HG03060 (cell line): ENCODE measurements around the gene ARMH1.
"Not testable (repeated sequence)": the region's sequence is repeated elsewhere in the genome, so short reads cannot be mapped to it uniquely, and the experiment has no call there.

Source experiments
- ATAC-seq: cut with Tn5 transposase; IDR thresholded peaks from one replicate; pipeline ENCODE4 v1.9.1; 2021; ENCODE audit warnings: low read depth, moderate number of reproducible peaks; ENCODE audit not compliant: unreplicated experiment

Gene ARMH1

DNA sequence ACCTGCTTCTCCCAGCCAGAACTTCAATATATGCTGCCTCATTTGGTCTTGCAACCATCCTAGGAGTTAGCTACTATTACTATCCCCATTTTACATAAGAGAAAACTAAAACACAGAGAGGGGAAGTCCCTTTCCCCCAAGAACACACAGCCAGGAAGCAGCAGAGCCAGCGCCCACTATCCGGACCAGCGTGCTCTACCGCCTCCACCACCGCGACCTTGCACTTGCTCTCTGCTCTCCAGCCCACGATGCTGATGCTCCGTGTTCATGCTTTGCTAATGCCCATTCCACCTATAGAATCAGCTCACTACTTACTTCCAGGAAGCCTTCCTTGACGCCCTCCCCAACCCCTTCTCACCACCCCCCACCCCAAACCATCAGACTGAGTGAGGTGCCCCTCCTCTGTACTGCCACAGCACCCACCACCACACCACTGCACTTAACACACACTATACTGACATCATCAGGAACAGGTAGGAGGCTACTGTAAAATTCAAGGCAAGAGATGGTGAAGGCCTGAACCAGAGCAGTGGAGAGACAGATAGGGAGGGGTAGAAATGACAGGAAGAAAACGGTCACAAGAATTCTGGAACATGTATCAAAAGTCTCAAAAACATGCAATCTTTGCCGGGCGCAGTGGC lies 9.7 kb upstream of the ARMH1 start:
- ATAC-seq, result no peak

DNA sequence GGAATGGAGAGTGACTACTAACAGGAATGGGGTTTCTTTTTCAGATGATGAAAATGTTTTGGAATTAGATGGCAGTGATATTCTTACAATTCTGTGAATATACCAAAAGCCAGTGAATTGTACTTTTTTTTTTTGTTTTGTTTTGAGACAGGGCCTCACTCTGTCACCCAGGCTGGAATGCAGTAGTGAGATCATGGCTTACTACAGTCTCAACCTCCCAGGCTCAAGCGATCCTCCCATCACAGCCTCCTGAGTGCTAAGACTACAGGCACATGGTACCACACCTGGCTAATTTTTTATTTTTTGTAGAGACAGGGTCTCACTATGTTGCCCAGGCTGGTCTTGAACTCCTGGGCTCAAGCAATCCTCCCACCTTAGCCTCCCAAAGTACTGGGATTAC lies 7.8 kb upstream of the ARMH1 start:
- ATAC-seq, result not testable (repeated sequence)

DNA sequence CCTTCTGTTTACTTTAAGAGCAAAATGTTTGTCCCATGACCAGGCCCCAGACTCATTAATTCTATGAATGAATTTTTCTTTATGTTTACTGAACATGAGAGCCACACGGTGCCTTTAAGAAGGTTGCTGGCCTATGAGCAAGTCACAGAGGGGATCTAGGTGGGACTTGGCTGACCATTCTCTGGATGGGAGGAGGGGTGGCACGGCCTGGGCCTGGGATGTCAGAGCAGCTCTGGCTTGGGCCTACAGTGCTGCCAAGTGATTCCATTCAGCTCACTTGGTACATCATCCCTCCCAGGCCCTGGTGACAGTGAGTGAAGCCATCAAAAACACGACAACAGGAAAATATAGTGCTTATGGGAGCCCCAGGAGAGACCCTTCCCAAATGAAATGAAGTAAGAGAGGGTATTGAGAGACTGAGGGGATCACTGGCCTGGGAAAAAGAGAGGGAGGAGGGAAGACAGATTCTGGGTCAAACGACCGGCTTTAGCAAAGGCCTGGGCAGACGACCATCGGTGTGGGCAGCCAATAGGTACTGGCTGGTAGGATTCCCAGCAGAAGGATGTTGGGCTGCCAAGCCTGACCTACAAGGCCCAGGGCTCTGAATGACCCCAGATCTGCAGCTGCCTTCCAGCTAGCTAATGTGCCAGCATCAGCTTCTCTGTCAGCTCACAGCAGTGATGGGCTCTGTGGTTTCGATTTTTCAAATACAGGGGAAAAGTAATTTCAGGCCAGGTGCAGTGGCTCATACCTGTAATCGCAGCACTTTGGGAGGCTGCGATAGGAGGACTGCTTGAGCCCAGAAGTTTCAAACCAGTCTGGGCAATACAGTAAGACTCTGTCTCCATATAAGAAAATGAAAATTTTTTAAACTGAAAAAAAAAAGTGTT lies 3.5 kb upstream of the ARMH1 start:
- no peak for ATAC-seq

DNA sequence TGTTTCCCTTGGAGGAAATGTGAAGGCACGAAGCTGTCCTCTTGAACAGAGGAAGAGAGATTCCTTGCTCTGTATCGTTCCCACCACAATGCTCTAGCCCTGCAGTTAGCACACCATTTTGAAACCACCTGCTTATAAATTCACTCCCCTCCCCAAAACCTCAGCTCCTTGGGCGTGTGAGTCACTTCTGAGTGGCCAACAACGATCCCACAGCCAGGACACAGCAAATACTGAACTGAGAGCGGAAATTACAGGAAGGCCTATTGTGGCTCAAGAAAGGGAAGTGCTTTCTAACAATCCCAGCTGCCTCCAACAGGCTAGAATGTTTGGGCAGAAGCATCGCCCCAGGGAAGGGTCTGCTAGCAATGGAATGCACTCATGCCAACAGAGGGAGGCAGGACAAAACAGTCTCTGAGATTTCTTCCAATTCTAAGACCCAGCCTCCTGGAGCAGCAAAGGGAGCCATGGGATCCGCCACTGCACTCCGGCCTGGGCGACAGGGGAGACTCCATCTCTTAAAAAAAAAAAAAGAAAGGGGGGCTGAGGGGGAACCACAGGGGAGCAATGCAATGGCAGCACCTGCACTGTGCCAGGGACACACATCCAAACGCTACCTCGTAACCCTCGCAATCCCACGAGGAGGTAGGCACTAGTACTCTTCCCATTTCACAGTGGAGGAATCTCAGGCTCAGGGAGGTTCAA lies 2.1 kb upstream of the ARMH1 start:
- no peak for ATAC-seq

DNA sequence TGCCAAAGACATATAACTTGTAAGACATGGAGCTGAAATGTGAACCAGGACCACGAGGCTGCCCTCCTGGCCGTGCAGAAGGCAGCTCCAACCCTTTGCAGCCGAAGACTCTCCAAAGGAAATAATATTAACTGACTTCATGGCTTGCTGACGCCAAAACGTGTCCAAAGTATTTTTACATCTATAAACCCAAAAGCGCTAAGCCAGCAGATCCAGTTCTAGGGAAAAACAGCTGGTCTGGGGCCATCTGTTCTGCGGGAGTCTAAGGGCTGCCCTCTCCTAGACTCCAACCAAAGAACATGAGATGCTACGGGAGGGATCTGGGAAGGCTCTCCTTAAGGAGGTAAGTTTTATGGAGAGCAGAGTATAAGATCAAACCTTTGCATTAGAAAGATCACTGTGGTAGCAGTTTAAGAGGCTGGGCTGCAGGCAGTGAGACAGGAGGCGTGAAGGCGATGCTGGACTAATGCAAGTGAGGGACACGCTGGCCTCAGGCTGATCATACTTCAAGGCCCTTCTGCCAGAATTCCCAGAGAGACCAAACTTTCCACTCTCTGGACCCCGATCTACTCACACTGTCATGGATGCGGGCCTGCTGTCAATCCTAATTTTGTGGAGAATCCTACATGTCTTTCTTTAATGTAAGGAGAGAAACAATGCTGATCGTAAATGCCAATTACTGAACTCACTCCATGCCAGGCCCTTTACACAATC lies 1.4 kb upstream of the ARMH1 start:
- ATAC-seq, result no peak

DNA sequence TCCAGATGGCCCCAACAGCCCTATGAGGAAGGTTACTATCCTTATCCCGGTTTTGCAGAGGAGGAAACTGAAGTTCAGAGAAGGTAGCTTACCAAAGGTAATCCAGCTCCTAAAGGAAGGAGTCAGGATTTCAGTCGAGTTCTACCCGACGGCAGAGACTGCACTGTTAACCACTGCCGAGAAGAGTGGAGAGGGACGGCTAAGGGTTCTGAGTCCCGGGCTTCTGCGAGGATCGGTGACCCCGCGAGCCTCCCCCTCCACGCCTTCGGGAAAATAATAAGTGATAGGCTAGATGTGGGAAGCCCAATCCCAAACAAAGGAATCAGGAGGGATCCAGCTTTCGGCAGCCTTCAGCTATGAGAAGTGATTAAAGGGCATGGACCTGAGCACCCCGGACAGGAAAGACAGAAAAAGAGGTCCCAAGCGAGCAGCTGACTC lies 820 bp upstream of the ARMH1 start:
- no peak for ATAC-seq

DNA sequence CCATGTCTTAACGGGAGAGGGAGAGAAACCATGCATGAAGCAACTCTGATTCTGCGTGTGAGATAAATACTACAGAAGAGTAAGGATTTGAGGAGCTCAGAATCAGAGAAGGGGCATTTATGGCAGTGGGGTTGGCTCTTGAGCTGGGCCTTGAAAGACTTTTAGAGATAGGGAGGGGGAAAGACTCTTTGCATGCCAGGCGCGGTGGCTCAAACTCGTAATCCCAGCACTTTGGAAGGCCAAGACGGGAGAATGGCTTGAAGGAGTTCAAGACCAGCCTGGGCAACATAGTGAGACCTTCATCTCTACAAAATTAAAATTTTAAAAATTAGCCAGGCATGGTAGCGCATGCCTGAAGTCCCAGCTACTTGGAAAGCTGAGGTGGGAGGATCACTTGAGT lies 672 bp downstream of the ARMH1 start:
- ATAC-seq, result no peak

DNA sequence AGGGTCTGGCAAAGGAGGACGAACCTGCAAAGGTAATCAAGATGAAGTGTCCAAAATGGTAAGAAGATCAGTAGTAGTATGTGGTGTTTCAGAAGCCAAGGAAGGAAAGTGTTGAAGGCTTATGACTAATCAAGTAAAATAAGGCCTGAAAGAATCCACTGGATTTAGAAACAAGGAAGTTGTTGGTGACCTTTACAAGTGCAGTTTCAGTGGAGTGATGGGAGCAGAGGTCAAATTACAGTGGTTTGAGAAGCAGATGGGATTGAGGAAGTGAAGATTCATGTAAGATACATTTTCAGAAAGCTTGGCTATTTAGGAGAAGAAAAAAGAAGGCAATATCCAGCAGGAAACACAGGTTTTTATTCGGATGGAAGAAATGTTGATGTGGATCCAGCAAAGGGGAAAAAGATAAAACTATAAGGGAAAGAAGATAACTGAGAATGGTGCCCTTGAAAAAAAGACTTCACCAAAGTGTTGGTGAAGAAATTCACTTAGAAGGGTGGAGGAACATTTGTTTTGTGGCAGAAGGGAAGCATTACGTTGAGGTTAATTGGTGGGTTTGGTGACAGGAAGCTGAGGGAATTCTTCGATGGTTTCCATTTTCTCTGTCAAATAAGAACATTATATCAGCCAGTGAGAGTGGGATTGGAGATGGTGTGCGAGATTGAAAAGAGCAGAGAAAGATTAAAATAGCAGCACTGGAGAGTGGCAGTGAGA lies 2.1 kb downstream of the ARMH1 start:
- ATAC-seq, result no peak

DNA sequence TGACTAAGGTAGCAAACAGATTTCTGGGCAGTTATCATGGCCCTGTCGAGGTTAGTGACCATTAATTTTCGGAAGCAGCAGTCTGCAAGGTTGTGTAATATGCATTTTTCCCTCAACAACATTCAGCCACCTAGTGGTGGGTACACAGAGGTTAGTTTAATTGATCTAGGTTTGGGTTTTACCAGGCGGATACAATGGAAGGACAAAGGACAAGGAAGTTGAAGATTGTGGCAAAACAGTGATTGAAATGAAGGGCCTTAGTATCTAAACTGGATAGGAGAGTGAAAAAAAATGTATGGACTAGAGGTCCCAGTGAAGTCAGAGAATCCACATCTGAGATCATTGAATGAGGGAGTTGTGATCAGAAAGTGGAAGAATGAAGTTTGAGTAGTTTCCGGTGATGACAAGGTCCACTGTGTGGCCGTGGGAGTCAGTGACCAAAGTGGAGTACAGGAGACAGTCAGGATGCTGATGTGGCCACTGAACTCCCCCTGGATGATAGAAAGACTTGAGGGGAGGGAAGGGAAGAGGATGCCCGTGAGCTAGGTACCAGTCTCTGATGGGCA lies 2.8 kb downstream of the ARMH1 start:
- ATAC-seq, result no peak

DNA sequence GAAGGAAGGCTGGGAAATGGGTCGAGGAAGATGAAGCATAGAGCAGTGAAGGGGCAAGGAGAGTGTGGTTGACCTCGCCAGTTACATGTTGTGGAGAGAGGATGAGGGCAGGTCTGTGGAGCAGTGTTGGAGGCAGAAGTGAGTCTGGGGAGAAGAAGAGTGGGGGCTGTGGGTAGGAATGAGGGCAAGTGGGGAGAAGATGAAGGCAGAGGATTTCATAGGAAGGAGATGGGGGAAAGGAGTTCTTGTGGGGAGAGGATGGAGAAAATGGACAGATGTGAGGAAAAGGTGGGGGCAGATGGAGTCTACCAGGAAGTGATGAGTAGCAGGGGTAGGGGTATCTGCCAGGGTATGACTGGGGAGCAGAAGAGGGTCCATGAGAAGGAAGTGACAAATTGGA lies 3.6 kb downstream of the ARMH1 start:
- ATAC-seq, result no peak

DNA sequence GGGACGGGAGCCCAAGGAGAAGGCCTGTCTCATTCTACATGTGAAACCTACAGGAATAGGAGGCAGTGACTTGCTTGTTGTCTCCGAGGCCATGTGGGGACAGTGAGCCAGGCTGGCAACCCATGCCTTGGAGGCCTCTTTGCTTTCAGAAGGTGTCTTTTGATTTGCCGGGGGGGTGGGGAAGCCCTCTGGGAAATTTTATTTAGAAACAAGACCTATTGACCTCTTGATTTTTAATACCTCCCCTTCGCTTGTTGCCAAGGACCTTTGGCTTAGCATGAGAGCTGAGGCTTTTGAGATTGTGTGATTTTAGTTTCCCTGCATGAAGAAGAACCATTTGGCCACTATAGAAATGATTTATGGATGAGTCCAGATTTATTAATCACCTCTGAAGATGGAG lies 4.1 kb downstream of the ARMH1 start:
- ATAC-seq, result no peak

DNA sequence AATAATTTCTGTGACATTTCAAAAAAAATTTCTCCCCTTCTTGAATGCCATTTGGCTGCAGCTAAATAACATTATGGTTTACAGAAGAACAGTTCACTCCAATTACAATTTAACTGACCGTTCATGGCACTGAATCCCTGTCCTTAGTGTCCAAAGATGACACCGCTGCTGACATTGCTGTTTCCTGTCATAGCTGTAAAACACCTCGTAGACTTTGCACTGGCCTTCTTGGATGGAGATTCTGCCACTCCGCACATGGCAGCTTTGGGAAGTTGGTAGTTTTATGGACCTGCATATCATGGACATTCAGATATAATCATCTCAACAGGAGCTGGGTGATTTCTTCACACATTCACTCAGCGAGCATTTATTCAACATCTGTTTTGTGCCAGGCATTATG lies 5.0 kb downstream of the ARMH1 start:
- no peak for ATAC-seq

DNA sequence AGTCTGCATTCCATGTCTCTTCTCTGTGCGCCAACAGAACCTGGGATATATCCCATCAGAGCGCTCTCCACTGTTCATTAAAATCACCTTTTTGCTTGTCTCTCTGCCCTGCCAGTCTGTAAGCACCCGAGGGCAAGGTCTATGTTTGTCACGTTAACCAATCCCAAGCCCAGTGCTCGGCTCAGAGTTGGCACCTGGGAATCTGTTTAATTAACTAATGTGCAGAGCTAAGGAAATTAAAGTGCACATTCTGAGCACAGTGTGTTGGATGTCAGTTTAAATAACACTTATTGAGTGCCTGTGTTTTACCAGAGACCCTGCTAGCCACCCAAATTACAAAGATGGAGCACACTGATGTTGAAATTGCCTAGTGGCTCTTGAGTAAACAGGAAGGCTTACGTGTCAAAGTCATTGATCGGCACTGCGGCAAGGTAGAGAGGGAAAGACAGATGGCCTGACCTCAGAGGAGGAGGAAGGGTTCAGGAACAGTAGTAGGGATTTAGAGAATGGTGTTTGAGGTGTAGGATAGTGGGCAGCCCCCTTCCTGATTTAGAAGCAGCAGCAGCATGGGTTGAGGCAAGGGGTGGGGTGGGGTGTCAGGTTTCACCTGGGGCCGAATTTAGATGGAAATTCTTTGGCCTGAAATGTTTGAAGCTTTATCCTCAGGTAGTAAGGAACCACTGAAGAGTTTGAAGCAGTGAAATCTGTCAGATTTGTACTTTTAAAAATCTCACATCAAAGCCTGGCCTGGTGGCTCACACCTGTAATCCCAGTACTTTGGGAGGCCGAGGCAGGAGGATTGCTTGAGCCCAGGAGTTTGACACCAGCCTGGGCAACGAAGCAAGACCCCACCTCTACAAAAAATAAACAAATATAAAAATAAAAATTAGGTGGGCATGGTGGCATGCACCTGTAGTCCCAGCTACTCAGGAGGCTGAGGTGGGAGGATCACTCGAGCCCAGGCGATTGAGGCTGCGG lies 7.7 kb downstream of the ARMH1 start:
- ATAC-seq, result no peak

DNA sequence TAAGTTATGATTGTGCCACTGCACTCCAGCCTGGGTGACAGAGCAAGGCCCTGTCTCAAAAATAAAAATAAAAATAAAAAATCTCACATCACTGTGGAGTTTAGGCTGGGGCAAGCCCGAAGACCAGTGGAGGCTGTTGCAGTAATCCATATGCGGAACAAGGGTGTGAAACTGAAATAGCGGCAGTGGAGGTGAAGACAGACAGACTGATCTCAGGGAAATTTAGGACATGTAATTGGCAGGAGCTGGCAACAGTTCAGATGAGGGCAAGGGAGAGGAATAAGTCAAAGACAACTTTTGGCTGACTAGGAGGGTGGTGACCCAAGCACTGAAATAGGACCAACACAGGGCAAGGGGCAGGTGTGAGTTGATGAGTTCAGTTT lies 8.4 kb downstream of the ARMH1 start:
- ATAC-seq, result no peak

DNA sequence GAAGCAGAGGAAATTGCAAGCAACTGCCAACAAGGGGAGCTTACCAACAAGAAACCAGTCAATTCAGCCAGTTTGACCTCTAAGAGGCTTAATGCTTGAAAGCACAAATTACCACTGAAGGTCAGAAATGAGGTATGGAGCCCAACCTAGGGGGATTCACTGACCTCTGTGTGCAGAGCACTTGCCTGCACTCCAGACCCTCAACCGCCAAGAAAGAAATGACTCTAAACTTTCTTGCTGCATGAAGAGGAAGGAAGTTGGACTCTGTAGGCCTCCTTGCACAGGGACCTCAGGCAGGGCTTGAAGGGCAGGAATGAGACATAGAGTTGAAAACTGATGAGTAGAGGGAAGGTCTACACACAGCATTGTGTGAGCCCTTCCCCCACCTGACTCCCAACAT lies 10.0 kb downstream of the ARMH1 start:
- no peak for ATAC-seq

DNA sequence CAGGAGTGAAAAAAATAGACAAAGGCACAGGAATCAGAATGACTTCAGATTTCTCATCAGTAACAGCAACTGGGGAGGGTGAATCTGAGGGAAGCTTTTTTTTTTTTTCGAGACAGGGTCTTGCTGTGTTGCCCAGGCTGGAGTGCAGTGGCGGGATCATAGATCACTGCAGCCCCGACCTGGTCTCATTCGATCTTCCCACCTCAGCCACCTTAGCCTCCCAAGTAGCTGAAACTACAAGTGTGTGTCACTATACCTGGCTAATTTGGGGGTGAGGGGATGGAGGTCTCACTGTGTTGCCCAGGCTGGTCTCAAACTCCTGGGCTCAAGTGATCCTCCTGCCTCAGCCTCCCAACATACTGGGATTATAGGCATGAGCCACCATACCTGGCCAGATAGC lies 10.7 kb downstream of the ARMH1 start:
- no peak for ATAC-seq

DNA sequence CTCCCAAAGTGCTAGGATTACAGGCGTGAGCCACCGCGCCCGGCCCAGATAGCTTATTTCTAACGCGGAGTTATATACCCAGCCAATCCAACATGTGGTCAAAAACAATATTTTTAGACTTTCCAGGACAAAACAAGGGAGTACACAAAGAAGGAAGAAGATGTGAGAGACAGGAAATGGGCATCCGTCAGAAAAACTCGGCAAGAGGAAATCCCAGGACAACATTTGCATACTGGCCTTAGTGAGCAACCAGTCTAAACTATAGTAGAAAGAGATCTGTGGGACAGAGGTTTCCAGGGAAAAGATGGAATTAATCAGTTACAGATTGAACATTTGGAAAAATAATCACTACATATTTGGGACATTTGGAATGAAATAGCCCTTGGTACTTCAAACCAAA lies 11.4 kb downstream of the ARMH1 start:
- no peak for ATAC-seq

DNA sequence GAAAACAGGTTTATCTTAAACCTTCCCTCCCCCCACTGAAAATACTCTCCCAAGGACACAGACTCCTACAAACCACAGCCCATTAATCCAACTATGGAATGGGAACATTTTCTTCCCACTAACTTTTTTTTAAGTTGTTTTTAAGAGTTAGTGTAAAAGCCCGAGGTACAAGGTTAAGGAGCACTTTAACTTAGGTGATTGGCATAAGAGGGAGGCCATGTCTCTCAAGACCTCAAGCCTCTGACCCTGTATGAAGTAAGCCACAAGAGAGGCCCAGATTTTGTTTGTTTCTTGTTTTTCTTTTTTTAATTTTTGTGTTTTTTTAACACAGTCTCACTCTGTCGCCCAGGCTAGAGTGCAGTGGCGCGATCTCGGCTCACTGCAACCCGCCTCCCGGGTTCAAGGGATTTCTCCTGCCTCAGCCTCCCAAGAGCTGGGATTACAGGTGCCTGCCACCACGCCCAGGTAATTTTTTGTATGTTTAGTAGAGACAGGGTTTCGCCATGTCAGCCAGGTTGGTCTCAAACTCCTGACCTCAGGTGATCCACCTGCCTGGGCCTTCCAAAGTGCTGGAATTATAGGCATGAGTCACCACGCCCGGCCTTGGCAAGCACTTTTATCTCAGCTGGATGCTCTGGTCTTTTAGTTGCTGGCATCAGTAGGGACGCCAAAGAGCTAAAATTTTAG lies 14.4 kb downstream of the ARMH1 start:
- no peak for ATAC-seq
